GM11168 (cell line): Measurements from ENCODE around the gene TSPAN17.
"Not testable (repeated sequence)": the region's sequence is repeated elsewhere in the genome, so short reads cannot be mapped to it uniquely, and the experiment has no call there.

Experiments
- in situ Hi-C: fragments of 300-500 bp; cut with MboI; formaldehyde crosslinking; loops from one replicate; pipeline ENCODE4 v1.12.0; 2022; ENCODE audit warnings: low sequenced_read_pairs; ENCODE audit not compliant: unreplicated experiment

The TSPAN17 gene, protein sequence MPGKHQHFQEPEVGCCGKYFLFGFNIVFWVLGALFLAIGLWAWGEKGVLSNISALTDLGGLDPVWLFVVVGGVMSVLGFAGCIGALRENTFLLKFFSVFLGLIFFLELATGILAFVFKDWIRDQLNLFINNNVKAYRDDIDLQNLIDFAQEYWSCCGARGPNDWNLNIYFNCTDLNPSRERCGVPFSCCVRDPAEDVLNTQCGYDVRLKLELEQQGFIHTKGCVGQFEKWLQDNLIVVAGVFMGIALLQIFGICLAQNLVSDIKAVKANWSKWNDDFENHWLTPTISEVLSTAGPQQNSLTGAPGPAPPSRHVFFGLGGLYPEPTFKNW

DNA sequence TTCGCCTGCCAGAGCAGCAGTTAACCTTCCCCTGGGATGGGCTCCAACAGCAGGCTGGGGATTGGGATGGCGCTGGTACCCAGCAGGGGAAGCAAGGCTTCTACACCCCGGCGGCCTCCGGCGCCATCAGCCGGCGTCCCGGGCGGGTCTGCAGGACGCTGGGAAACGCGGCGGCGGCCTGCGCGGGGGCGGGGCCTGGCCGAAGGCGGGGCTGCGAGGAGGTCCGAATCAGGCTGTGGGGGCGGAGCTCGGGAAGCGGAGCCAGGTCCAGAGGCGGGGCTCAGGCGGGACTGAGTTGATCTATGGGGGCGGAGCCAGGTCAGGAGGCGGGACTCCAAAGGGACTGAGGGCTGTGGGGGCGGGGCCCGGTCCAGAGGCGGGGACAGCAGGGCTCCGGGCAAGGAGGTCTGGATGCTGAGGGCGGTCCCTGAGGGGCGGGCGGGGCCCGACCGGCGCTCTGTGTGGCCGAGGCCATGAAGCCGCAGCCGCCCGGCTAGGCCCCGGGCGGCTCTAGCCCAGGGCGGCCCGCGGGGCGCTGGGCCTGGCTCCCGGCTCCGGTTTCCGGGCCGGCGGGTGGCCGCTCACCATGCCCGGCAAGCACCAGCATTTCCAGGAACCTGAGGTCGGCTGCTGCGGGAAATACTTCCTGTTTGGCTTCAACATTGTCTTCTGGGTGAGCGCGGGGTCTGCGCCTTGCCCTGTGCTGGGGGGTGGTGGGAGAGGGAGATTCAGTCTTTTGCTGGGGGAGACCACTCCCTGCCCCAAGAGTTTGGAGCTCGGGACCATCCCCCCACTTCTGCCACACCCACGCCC is at the start of gene TSPAN17:
Gene TSPAN17 (plus strand): TSS at position 455 of the 813 bp plus-strand sequence. CDS start 132 bp downstream, at position 587.
- in situ Hi-C loops: no loop called here

DNA sequence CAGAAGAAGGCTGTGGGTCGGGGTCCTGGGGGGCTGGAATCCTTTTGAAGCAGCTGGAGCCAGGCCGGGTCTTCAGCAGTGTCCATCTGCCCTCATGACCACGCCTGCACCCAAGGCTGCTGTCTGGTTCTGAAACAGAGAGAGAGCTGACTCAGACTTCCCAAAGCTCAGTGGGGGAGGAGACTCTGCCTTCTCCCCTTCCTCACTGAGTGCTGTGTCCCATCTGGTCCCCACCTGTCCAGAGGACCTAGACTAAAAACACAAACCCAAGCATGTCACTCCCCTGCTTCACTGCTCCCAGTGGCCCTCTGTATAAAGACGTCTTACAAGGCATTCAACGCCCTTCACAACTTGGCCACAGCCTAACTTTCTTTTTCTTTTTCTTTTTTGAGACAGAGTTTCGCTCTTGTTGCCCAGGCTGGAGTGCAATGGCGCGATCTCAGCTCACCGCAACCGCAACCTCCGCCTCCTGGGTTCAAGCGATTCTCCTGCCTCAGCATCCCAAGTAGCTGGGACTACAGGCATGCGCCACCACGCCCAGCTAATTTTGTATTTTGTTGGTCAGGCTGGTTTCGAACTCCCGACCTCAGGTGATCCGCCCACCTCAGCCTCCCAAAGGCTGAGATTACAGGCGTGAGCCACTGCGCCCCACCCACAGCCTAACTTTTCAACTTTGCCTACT is 47.4 kb upstream of the TSPAN17 start:
- in situ Hi-C loops: not testable (repeated sequence)

DNA sequence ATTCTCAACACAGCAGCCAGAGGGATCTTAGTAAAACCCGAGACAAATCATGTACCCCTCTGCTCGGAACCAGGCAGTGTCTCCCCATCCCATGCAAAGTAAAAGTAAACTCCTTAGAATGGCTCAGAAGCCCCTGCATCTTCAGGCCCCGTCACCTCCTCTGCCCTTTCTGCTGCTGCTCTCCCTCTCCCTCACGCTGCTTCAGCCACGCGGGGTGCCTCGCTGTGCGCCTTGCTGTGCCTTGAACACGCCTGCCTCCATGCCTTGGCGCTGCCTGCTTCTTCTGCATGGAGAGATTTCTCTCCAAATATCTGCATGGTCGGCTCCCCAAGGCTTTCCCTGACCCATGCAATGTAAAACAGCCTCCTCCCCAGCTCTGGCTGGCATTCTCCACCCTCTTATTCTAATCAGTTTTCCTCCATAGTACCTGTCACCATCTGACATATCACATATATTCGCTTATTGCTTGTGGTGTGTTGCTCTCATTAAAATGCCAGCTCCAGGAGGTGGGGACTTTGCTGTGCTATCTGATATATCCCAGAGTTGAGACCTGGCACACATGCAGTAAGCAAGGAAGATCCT is 45.3 kb upstream of the TSPAN17 start:
- in situ Hi-C loops: no loop called here

DNA sequence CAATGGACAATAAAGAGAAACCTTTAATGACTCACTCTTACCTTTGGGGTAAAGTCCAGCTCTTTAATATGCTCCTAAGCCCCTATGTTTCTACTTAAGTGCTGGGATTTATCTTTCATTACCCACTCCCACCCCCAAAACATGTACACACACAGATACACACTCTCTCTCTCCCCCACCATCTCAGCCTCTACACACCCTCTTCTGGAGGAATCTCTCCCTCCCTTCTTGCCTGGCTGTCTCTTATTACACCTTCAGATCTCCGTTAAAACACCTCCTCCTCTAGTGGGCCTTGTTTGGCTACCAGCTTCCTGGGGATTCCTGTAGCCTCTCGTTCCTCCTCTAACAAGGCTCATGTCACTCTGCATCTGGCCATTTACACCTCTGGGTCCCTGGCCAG is 44.2 kb upstream of the TSPAN17 start:
- in situ Hi-C loops: no loop called here

DNA sequence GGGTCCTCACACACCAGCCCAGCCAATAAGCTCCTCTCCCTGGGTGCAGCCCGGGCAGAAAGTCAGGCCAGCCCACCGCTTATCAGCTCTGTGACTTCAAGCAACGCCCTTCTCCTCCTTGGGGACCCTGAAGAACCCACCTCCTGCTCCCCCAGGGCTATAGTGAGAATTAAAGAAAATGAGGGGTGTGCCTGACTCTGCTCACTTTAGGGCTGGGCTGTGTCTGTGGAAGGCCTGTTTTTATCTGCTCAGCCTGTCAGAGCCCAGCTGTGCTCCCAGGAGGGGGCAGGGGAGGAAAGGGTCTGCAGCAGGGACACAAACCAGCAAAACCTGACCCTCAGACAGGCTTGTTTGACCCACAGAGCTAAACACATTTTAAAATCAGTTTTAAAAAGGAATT is 41.3 kb upstream of the TSPAN17 start:
- in situ Hi-C loops: no loop called here

DNA sequence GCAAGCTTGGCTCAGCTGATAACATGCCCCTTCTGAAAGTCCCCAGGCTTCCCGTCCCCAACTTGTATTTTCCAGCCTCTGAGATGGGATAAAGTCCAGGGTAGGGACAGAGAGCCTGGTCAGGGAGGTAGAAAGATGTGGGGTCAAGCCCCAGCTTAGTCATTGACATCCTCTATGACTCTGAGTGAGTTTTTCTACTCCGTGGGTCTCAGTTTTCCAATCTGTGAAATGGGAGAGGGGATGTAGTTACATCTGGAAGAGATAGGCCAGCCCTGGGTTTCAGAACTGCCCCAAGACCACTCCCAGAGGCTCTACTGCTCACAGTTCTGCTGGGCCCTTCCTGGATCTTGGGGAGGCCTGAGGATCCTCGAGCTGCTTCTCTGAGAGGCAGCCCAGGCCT is 40.4 kb upstream of the TSPAN17 start:
- in situ Hi-C loops: no loop called here

DNA sequence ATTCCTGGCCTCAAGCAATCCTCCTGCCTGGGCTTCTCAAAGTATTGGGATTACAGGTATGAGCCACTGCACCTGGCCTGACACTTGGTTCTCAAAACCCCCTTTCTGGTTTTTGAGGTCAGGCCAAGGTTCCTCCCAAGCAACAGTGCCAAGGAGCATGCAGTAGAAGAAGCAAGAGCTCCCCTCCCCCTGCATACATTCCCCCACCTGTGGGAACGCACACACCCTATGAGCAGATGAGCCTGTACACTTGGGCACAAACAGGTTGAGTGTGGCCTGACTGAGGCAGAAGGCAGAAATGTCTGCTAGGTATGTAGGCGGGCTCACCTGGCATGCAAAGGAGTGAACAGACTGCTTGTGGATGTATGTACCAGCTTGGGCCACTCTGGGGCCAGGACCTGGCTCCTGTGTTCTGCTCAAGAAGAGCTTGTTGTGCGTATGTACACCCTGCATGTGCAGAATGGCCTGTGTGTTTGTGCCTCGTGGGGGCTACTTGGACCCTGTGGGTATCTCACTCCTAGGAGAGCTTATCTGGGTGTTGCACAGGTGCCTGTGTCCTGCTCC is 39.1 kb upstream of the TSPAN17 start:
- in situ Hi-C loops: no loop called here

DNA sequence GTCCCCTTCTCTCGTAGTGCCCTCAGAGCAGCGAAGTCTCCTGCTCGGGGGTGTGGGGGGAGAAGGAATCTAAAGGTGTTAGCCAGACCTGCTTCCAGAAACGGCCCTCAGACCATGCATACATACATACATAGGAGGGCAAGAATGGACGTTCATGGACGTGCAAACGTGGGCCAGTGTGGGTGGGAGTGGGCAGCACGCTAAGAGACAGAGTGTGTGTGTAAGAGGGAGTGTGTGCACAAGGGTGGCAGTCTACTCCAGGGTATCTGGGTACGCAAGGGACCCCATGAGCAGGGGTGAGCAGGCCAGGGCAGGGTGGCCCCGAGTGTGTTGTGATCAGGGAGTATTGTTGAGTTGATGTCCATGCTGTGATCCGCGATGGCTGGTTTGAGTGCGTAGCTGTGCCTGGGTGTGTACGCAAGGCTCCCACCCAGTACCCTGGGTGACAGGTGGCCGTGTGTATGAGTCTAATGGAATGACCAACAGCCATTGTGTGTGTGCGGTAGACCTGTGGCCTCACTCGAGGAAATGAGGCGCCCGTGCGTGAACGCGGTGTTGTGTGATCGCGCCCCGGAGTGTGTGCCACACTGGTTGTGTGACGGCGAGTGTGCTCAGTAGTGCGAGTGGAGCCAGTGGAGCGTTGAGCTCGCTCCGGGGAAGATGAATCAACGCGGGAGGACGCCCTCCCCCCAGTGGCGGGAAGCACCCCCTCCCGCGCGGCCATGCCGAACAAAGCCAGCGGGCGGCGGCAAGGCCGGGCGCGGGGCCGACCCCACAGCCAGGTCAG is 38.2 kb upstream of the TSPAN17 start:
- in situ Hi-C loops: no loop called here

DNA sequence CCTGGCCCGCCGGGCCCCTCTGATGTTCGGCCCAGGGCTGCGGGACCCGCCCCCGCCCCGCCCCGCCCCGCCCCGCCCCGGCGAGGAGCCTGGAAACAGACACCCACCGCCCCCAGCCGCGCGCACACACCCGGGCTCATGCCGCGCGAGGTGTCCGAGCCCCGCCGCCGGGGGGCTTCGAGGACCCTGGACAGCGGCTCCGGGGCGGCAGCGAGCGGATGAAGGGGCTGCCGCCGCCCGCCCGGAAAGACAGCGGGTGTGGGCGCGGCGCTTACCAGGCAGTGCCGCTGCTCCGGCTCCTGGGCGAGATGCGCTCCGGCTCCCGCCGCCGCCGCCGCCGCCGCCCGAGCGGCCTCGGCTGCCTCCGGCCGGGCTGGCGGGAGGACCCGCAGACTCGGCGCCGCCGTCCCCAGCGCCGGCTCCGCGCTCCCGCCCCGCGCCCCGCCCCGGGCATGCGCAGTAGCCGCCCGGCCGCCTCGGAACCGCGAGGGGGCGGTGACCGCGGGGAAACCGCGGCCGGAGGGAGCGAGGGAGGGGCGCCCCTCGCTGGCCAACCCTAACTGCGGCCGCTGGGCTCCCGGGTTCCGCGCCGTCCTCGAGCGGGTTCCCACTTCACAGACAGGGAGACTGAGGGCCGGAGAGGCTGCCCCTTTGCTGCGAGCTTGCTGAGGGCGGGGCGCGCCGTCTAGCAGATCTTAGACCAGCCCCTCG is 37.4 kb upstream of the TSPAN17 start, which contains the start of gene GPRIN1:
Gene GPRIN1 (minus strand): TSS at position 433 of the 711 bp plus-strand sequence. CDS start 10,322 bp downstream, outside the sequence.
- in situ Hi-C loops: no loop called here

DNA sequence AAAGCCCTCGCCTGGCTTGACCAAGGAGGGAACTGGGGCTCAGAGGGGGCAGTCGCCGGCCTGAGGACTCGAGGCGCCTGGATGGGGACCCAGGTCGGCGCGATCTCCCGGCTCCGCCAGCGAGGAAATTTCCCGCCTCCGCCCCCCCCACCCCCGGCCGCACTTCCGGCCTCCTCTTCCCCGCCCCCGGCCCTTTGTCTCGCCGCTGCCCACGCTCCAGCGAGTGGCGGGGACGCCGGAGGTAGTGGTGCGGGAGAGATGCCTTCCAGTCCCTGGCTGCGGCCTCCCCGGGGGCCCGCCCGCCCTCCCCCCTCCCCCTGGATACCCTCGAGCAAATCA is 36.9 kb upstream of the TSPAN17 start:
- in situ Hi-C loops: no loop called here

DNA sequence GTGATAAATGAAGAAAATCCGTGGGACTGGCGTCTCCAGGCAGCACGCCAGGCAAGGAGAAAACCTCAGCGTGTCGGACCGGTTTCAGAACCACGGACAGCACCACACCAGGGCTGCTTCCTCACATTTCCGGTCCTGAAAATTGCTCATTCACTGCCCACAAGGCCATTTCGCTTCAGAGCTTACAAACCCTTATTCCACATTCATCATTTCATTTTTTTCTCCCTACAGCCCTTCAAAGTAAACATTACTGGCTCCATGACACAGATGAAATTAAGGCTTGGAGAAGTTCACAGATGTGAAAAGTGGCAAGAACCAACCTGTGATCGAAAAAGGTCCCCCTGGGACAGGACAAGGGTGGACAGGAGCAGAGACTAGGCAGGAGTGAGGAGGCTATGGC is 35.8 kb upstream of the TSPAN17 start:
- in situ Hi-C loops: no loop called here

DNA sequence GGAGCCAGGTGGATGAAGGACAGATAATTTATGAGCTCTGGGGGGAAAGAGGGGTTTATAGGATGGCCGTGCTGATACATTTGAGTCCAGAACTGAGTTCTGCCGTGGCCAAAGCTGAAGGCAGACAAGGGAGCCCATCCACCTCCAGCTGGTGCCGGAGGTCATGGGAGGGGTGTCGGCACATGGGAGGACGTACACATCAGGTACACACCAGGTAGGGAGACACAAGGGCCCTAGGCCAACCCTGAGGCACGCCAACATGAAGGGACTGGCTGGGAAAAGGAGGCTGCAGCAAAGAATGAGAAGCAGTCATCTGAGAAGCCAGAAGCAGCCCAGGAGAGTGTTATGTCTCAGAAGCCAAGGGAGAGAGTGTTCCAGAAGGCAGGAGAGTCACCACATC is 35.3 kb upstream of the TSPAN17 start:
- in situ Hi-C loops: no loop called here

DNA sequence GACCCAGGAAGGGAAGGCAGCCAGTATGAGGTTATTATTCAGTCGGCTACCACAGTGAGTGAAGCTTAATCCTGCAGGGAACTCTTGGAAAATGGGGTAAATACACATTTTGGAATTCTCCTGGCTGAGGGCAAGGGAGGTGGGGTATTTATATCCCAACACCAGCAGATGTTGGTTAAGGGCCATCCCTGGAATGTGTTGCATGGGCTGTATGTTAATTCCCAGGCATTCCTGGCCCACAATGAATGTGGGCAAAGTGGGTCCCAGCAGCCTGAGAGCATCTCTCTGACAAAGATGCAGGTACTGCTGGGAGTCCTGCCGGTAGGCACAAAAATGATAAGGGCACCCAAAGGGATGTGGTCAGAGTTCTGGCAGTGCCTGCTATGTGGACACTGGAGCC is 34.4 kb upstream of the TSPAN17 start:
- in situ Hi-C loops: no loop called here

DNA sequence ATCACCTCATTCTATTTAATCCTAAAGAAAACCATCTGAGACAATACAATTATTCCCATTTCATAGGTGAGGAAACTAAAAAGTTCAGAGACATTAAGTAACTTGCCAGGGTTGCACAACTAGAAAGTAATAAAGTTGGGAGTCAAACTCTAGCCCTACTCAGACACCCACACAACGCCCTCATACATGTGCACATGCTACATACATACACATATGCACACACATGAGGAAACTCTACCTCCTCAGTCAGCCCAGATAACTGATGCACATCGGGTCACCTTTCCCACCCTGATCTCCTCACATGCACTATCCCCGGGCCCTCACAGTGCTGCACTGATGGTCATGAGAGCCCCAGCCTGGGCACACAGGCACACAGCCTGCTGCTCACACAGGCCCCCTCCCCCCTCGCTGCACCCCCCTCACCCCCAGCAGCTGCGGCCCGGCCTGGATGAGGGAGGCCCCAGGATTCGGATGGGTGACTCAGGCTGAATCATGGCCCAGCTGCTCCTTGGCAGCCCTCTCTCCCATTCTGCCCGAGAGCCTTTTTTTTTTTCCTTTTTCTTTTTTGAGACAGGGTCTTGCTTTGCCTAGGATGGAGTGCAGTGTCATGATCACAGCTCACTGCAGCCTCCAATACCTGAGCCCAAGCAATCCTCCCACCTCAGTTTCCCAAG is 32.3 kb upstream of the TSPAN17 start:
- in situ Hi-C loops: no loop called here

DNA sequence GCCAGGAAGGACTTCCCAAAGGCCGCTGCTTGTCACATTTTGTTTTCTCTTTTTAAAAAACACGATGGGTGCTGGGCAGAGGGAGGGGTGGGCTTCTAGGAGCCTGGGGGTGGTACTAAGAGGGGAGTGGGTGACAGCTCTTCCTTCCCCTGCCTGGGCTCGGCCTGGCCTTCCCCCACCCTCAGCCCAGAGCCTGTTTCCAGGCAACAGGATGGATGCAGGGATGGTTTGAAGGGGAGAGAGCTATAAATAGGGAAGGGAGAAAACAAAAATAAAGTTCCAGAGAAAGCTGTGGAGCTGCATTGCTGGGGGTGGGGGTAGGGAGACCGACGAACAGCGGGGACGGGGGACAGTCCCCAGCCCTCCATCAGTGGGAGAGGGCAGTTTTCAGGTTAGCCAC is 30.8 kb upstream of the TSPAN17 start:
- in situ Hi-C loops: no loop called here

DNA sequence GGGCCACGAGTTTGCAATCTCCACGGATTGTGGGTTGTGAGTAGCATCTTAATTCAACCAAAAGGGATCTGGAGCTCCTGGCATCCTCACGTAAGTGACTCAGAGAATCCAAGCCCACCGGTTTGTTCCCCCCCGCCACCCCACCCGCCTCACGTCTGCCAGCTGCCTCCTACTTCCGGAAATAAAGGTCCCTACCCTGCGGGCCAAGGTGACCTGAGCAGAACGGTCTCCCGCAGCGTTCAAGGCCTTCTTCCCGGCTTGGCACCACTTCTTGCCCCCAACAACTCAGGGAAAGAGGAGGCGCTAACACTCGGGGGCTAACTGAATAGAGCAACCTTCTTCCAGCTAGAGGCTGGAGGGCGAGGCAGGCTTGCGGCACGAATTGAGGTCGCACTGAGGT is 28.5 kb upstream of the TSPAN17 start:
- in situ Hi-C loops: no loop called here

DNA sequence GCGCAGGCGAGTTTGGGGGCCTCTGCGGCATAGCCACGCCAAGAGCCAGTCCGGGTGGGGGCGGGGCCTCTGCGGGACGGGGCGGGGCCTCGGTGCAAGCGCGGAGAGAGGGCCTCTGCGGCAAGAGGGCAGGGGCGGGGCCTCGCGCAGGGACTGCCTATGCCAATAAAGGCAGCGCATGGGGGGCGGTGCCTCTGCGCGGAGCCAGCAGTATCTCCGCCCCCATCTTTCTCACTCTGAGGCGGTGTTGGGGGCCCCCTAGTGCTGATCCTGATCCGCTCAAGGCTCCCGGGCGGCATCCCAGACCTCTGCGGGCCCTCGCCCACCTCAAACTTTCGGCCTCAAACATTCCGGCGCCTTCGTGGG is 28.1 kb upstream of the TSPAN17 start:
- in situ Hi-C loops: no loop called here

DNA sequence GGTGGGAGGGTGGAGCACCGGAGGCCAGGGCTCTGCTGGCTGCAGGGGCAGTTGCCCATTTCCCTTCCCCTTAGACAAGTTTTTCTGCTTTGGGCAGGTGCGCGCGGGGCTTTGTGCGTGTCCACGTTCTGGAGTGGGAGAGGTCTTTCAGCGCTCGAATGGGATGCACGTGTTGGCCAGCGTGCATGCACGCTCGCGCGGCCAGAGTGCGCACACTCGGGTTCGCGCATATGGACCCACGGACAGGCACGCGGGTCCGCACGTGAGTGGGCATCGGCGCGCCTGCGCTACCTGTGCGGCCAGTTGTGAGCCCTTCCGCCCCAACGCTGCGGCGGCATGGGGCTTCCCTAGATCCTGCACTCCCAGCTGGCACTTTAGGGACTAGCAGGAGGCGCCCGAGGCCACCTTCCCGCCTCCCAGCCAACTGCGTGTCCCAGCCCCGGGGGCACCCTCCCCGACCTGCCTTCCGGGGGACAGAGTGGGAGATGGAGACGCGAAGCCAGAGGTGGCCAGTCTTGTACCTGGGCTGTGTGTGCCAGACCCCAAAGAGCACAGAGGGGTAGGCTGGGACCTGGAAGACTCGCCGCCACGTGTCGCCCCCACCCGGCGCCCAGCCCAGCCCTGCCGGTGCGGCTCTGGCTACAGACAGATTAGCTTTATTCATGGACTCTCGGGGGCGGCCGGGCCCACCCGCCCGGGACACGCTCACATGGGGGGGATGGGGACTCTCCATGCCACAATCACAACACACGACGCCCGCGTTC is 27.5 kb upstream of the TSPAN17 start:
- in situ Hi-C loops: no loop called here
